ENCODE measurements around the gene GPC1. TPM values are rescaled to one million over a fixed set of nuclear protein-coding genes. Genes with fewer than 3 reads are reported as not detected.

GPC1 gene
- total RNA-seq, 1 donor from 2014 or later = 252 TPM

- Mint-ChIP-seq H3K4me1 (ENCODE audit: low read depth, unreplicated experiment) (peaks cover 13% of the 10 kb centered on the region), H3K9me3 (ENCODE audit: unreplicated experiment) (no peaks in the 10 kb centered on the region), H3K4me3 (ENCODE audit: unreplicated experiment) (no peak overlapping the region), H3K36me3 (ENCODE audit: low read depth, unreplicated experiment) (no peaks in the 10 kb centered on the region), H3K27ac (ENCODE audit: unreplicated experiment) (no peak overlapping the region), H3K27me3 (ENCODE audit: low read depth, unreplicated experiment) (no peaks in the 10 kb centered on the region)
- TF ChIP-seq EZH2 (IDR thresholded peaks at IDR 0.05; ENCODE audit: insufficient read depth, low read length) (no peak), CTCF (IDR thresholded peaks at IDR 0.05; ENCODE audit: insufficient read depth, low read depth, low read length) (no peak)
- H3K27ac ChIP-seq (ENCODE audit: low read depth, low read length) = no peak overlapping the region
- FAIRE-seq = no peak
- H3K4me2 ChIP-seq (ENCODE audit: low read length) = no peak overlapping the region
- H3K27me3 ChIP-seq (ENCODE audit: insufficient read depth, low read length) = no peaks in the 10 kb centered on the region
- no peak for DNase-seq (ENCODE audit: low read depth)
- H2AFZ ChIP-seq (ENCODE audit: low read depth, low read length) = no peak overlapping the region
- H3K4me3 ChIP-seq (ENCODE audit: insufficient read depth, low read depth, low read length) = no peak overlapping the region
- H3K36me3 ChIP-seq (ENCODE audit: insufficient read depth, low read length) = no peaks in the 10 kb centered on the region
- H4K20me1 ChIP-seq (ENCODE audit: insufficient read depth, low read length) = peaks cover 87% of the 10 kb centered on the region
- peaks cover 20% of the 10 kb centered on the region for H3K4me1 ChIP-seq (ENCODE audit: insufficient read depth, low read length)
- no peak overlapping the region for H3K9ac ChIP-seq (ENCODE audit: low read length)
- no peaks in the 10 kb centered on the region for H3K9me3 ChIP-seq (ENCODE audit: insufficient read depth, low read depth, low read length)
- peaks cover 64% of the 10 kb centered on the region for H3K79me2 ChIP-seq (ENCODE audit: insufficient read depth, low read length)
Observed at GRCh38 chr2:240455647-240456446, 20.4 kb downstream of the GPC1 start.

GRCh38 chr2:240456447-240457222 lies 21.2 kb downstream of the GPC1 start:
- no peak overlapping the region for H3K4me2 ChIP-seq (ENCODE audit: low read length)

More at GRCh38 chr2:240456447-240457222, 21.2 kb downstream of the GPC1 start:
- Mint-ChIP-seq H3K27me3 (ENCODE audit: low read depth, unreplicated experiment) (no peaks in the 10 kb centered on the region), H3K27ac (ENCODE audit: unreplicated experiment) (peak overlapping the region; percentile 26), H3K4me1 (ENCODE audit: low read depth, unreplicated experiment) (peaks cover 11% of the 10 kb centered on the region), H3K36me3 (ENCODE audit: low read depth, unreplicated experiment) (no peaks in the 10 kb centered on the region), H3K9me3 (ENCODE audit: unreplicated experiment) (no peaks in the 10 kb centered on the region), H3K4me3 (ENCODE audit: unreplicated experiment) (peak overlapping the region; percentile 29)
- DNase-seq (ENCODE audit: low read depth) (no peak), FAIRE-seq (no peak)
- Histone ChIP-seq H3K9me3 (ENCODE audit: insufficient read depth, low read depth, low read length) (no peaks in the 10 kb centered on the region), H3K79me2 (ENCODE audit: insufficient read depth, low read length) (peaks cover 56% of the 10 kb centered on the region), H3K4me1 (ENCODE audit: insufficient read depth, low read length) (peaks cover 13% of the 10 kb centered on the region), H4K20me1 (ENCODE audit: insufficient read depth, low read length) (peaks cover 85% of the 10 kb centered on the region), H3K36me3 (ENCODE audit: insufficient read depth, low read length) (no peaks in the 10 kb centered on the region), H3K27ac (ENCODE audit: low read depth, low read length) (no peak overlapping the region), H3K4me3 (ENCODE audit: insufficient read depth, low read depth, low read length) (no peak overlapping the region), H3K9ac (ENCODE audit: low read length) (no peak overlapping the region), H3K27me3 (ENCODE audit: insufficient read depth, low read length) (no peaks in the 10 kb centered on the region), H2AFZ (ENCODE audit: low read depth, low read length) (no peak overlapping the region)
- no peak for TF ChIP-seq CTCF (IDR thresholded peaks at IDR 0.05; ENCODE audit: insufficient read depth, low read depth, low read length)
- no peak for TF ChIP-seq EZH2 (IDR thresholded peaks at IDR 0.05; ENCODE audit: insufficient read depth, low read length)

Measured in astrocyte (in vitro differentiated cells and primary cell).